Endodermal cell (in vitro differentiated cells): ENCODE results near the gene LMBR1L. TPM values are rescaled to one million over a fixed set of nuclear protein-coding genes. Genes with fewer than 3 reads are reported as not detected.
A peak's percentile ranks its signal among the peaks of the same experiment; 100 is the strongest.

Experiments used
- DNase-seq: peaks from one replicate; pipeline ENCODE4 v3.0.0-alpha.2; 2017
- H3K27ac ChIP-seq: 2 replicates; pipeline ENCODE4 v1.5.1; 2013; ENCODE audit warnings: mild to moderate bottlenecking, low read depth, low read length, moderate library complexity
- H3K27me3 ChIP-seq: 2 replicates; pipeline ENCODE4 v1.6.1; 2013; ENCODE audit warnings: mild to moderate bottlenecking, low read length, moderate library complexity; ENCODE audit not compliant: insufficient read depth, control insufficient read depth, poor library complexity, severe bottlenecking
- H3K36me3 ChIP-seq: 2 replicates; pipeline ENCODE4 v1.7.0; 2013; ENCODE audit warnings: mild to moderate bottlenecking, low read length, moderate library complexity; ENCODE audit not compliant: control insufficient read depth, insufficient read depth
- H3K4me1 ChIP-seq: one replicate; pipeline ENCODE4 v1.7.0; 2013; ENCODE audit warnings: low read length; ENCODE audit not compliant: control insufficient read depth, insufficient read depth
- H3K4me3 ChIP-seq: 2 replicates; pipeline ENCODE4 v1.5.1; 2013; ENCODE audit warnings: mild to moderate bottlenecking, low read length, moderate library complexity
- H3K9ac ChIP-seq: 2 replicates; pipeline ENCODE4 v1.6.1; 2013; ENCODE audit warnings: mild to moderate bottlenecking, low read length, moderate library complexity; ENCODE audit not compliant: poor library complexity, severe bottlenecking; ENCODE audit errors: extremely low read depth
- H3K9me3 ChIP-seq: 2 replicates; pipeline ENCODE4 v1.6.1; 2013; ENCODE audit warnings: mild to moderate bottlenecking, low read length, moderate library complexity; ENCODE audit not compliant: control insufficient read depth
- H3K27ac Mint-ChIP-seq: 2 replicates; pipeline ENCODE4 v1.8.0; 2020; ENCODE audit warnings: mixed read lengths
- H3K27me3 Mint-ChIP-seq: 2 replicates; pipeline ENCODE4 v1.8.0; 2021; ENCODE audit warnings: mild to moderate bottlenecking, mixed read lengths; ENCODE audit not compliant: insufficient read depth
- H3K36me3 Mint-ChIP-seq: 2 replicates; pipeline ENCODE4 v1.8.0; 2020; ENCODE audit warnings: low read depth, mixed read lengths
- H3K4me1 Mint-ChIP-seq: 2 replicates; pipeline ENCODE4 v1.8.0; 2020; ENCODE audit warnings: mixed read lengths
- H3K4me3 Mint-ChIP-seq: 2 replicates; pipeline ENCODE4 v1.8.0; 2020; ENCODE audit warnings: mild to moderate bottlenecking, moderate library complexity, mixed read lengths
- H3K9me3 Mint-ChIP-seq: 2 replicates; pipeline ENCODE4 v1.8.0; 2020; ENCODE audit warnings: mild to moderate bottlenecking, mixed read lengths
- WGBS, 2 experiments: methylation state at CpG; one replicate each; pipeline versions ENCODE4 v1.1.5 to v1.1.7; 2013; ENCODE audit warnings: missing lambda C conversion rate in 2 of 2, mixed read lengths in 1 of 2; ENCODE audit not compliant: insufficient coverage in 1 of 2, insufficient read length in 1 of 2; 5-methylcytosine and 5-hydroxymethylcytosine counted together
- total RNA-seq, 2 donors: library from RNA; stranded (reverse); fragmentation: NEBNext Ultra II Directional in 1 of 2; extraction: Animal tissue kit (Norgen Biotek cat#: 25700) in 1 of 2; gene quantifications; 2 replicates in 1 of 2; 3 replicates in 1 of 2; pipeline ENCODE4 v1.2.1, GENCODE V29; 2021
- TF ChIP-seq, protein P1 (sequence below): fragments of 200-600 bp; sonication (generic); conservative IDR thresholded peaks from 2 replicates; pipeline ENCODE4 v1.5.0; 2021; ENCODE audit warnings: antibody characterized with exemption, mild to moderate bottlenecking

LMBR1L gene
- total RNA-seq, 2 donors from 2014 or later, result 89.5 to 98.6 TPM

GRCh38 chr12:49052451-49053208 is 58.0 kb downstream of the LMBR1L start:
- H3K4me1 Mint-ChIP-seq, result peaks cover 23% of the 10 kb centered on the region
- H3K27ac Mint-ChIP-seq, result no peak overlapping the region
- peaks cover 78% of the 10 kb centered on the region for H3K36me3 Mint-ChIP-seq
- WGBS, 2 experiments, result 94 to 95% methylated on average over 14 to 16 of the region's 16 CpGs
- H3K4me3 Mint-ChIP-seq, result no peak overlapping the region
- no peak overlapping the region for H3K27ac ChIP-seq
- H3K27me3 Mint-ChIP-seq, result no peaks in the 10 kb centered on the region
- H3K27me3 ChIP-seq, result no peaks in the 10 kb centered on the region
- TF ChIP-seq, protein P1, sequence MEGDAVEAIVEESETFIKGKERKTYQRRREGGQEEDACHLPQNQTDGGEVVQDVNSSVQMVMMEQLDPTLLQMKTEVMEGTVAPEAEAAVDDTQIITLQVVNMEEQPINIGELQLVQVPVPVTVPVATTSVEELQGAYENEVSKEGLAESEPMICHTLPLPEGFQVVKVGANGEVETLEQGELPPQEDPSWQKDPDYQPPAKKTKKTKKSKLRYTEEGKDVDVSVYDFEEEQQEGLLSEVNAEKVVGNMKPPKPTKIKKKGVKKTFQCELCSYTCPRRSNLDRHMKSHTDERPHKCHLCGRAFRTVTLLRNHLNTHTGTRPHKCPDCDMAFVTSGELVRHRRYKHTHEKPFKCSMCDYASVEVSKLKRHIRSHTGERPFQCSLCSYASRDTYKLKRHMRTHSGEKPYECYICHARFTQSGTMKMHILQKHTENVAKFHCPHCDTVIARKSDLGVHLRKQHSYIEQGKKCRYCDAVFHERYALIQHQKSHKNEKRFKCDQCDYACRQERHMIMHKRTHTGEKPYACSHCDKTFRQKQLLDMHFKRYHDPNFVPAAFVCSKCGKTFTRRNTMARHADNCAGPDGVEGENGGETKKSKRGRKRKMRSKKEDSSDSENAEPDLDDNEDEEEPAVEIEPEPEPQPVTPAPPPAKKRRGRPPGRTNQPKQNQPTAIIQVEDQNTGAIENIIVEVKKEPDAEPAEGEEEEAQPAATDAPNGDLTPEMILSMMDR, result peak; percentile 28
- no peaks in the 10 kb centered on the region for H3K9me3 Mint-ChIP-seq
- peaks cover under 1% of the 10 kb centered on the region for H3K4me1 ChIP-seq
- no peaks in the 10 kb centered on the region for H3K9me3 ChIP-seq
- no peak overlapping the region for H3K4me3 ChIP-seq
- no peak overlapping the region for H3K9ac ChIP-seq
- DNase-seq, result peak; percentile 49
- H3K36me3 ChIP-seq, result peaks cover 78% of the 10 kb centered on the region

- WGBS, 2 experiments, result 94 to 97% methylated on average over 16 to 20 of the region's 20 CpGs
- H3K9me3 Mint-ChIP-seq, result no peaks in the 10 kb centered on the region
- H3K36me3 Mint-ChIP-seq, result peaks cover 84% of the 10 kb centered on the region
- Histone ChIP-seq H3K27ac (no peak overlapping the region), H3K36me3 (peaks cover 85% of the 10 kb centered on the region), H3K9me3 (no peaks in the 10 kb centered on the region), H3K4me3 (no peak overlapping the region), H3K4me1 (no peaks in the 10 kb centered on the region), H3K9ac (no peak overlapping the region), H3K27me3 (no peaks in the 10 kb centered on the region)
- no peak for DNase-seq
- H3K4me3 Mint-ChIP-seq, result no peak overlapping the region
- no peaks in the 10 kb centered on the region for H3K27me3 Mint-ChIP-seq
- no peak overlapping the region for H3K27ac Mint-ChIP-seq
- TF ChIP-seq, protein P1, result no peak
- H3K4me1 Mint-ChIP-seq, result peaks cover 16% of the 10 kb centered on the region
These were observed 58.7 kb downstream of the LMBR1L start for GRCh38 chr12:49051777-49052438.

- DNase-seq, result no peak
- H3K9me3 ChIP-seq, result no peaks in the 10 kb centered on the region
- Mint-ChIP-seq H3K4me1 (peaks cover 10% of the 10 kb centered on the region), H3K4me3 (no peak overlapping the region), H3K27me3 (no peaks in the 10 kb centered on the region), H3K36me3 (peaks cover 88% of the 10 kb centered on the region), H3K27ac (no peak overlapping the region), H3K9me3 (no peaks in the 10 kb centered on the region)
- H3K4me1 ChIP-seq, result no peaks in the 10 kb centered on the region
- H3K9ac ChIP-seq, result no peak overlapping the region
- H3K36me3 ChIP-seq, result peaks cover 90% of the 10 kb centered on the region
- 96 to 100% methylated on average over 9 to 18 of the region's 18 CpGs for WGBS, 2 experiments
- no peaks in the 10 kb centered on the region for H3K27me3 ChIP-seq
- H3K4me3 ChIP-seq, result no peak overlapping the region
- no peak overlapping the region for H3K27ac ChIP-seq
- TF ChIP-seq, protein P1, result no peak
These were observed 59.3 kb downstream of the LMBR1L start for GRCh38 chr12:49051373-49051764.
